ENCODE data around the gene ID1.

DNA sequence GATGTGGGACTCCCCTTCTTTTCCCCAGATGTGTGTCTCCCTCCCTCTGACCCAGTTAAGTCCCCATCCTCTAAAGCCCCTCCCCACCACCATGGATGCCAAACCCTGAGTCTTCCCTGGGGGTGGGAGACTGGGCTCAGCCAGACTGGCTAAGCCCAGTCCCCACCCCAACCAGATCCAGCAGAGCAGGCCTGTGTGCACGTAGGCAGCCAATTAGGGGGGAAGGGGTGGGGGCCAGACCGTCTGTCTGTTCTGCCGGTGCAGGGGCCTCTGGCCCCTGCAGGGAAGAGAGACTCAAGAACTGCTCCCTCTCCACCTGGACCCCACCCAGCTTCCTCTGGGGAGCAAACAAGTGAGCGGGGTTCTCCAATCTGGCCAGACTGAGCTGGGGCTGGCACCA is 33.2 kb downstream of the ID1 start:
- TF ChIP-seq, protein P1, sequence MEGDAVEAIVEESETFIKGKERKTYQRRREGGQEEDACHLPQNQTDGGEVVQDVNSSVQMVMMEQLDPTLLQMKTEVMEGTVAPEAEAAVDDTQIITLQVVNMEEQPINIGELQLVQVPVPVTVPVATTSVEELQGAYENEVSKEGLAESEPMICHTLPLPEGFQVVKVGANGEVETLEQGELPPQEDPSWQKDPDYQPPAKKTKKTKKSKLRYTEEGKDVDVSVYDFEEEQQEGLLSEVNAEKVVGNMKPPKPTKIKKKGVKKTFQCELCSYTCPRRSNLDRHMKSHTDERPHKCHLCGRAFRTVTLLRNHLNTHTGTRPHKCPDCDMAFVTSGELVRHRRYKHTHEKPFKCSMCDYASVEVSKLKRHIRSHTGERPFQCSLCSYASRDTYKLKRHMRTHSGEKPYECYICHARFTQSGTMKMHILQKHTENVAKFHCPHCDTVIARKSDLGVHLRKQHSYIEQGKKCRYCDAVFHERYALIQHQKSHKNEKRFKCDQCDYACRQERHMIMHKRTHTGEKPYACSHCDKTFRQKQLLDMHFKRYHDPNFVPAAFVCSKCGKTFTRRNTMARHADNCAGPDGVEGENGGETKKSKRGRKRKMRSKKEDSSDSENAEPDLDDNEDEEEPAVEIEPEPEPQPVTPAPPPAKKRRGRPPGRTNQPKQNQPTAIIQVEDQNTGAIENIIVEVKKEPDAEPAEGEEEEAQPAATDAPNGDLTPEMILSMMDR (IDR thresholded peaks at IDR 0.05): no peak
- no peak for TF ChIP-seq POLR2A (IDR thresholded peaks at IDR 0.05)
- no peak for TF ChIP-seq POLR2AphosphoS5 (IDR thresholded peaks at IDR 0.05)
- TF ChIP-seq EP300 (IDR thresholded peaks at IDR 0.05): no peak
